Measurements from ENCODE around the gene SH2D1A. TPM values are rescaled to one million over a fixed set of nuclear protein-coding genes. Genes with fewer than 3 reads are reported as not detected.

SH2D1A gene
- total RNA-seq, 1 experiment from 2014 or later, result not detected

DNA sequence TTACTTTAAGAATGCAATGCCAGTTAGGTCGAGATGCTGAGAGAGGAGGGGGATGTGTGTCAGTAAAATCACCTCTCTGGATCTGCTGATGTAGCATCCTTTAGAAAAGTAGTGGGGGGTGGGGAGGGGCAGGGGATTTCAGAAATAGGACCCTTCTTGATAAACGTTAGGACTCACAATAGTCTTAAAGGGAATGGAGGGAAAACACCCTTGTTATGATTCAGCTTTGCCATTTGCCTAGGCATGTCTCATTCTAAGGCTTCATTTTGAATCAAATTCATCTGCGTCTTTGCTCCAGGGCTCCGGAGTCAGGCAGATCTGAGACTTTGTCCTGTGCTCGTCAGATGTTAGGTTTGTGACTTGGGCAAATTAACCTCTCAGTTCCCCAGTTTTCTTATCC is 879 bp downstream of the SH2D1A start:
- DNase-seq (ENCODE audit: low read depth), result no peak
- in situ Hi-C loops (cut with HindIII; ENCODE audit: low pct_unique_long_range_greater_than_20kb, low sequenced_read_pairs), result no loop called here

DNA sequence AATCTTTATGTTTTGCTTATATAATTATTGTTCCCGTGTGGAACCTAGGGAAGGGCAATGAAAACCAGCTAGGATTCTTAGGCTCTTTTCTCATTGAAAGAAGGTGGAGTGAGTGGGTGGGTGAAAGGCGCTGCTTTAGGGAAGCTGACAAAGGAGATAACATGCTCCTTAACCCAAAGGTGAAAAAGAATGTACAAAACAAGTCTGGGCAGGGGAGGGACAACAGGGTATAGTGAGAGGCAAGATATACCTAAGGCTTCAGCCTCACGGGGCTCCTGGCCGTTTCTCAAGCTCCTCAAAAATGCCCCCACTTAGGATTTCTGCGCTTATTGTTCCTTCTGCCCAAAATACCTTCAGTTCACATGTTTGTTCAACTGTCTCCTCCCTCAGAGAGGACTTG is 1.8 kb downstream of the SH2D1A start:
- in situ Hi-C loops (cut with HindIII; ENCODE audit: low pct_unique_long_range_greater_than_20kb, low sequenced_read_pairs), result no loop called here
- DNase-seq (ENCODE audit: low read depth), result no peak

DNA sequence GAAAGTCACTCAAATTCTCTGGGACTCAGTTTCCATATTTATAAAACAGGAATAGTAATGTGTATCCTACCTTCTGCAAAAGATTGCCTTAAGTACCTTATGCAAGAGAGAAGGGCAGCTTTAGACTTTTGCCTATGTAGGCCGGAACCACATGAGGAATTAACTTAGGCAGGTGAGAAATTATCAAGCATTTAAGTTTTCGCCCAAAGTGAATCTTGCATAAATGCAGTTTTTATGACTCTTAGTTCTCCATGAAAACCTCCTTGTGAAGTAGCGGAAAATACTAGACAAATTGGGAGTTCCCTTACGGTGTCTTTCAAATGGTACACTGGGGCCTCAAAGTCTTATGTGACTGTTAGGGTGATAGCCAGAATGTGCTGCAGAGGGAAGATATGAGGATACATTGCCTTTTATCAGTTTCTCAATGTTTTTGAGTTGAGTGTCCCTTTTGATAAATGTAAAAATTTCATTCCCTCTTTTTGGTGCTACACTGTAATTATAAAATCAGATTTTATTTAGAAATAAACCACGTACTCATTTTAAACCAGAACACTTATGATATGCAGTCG is 2.6 kb downstream of the SH2D1A start:
- no peak for DNase-seq (ENCODE audit: low read depth)
- in situ Hi-C loops (cut with HindIII; ENCODE audit: low pct_unique_long_range_greater_than_20kb, low sequenced_read_pairs), result no loop called here

GRCh38 chrX:124354648-124355047 is 8.3 kb downstream of the SH2D1A start:
- DNase-seq (ENCODE audit: low read depth), result no peak
- in situ Hi-C loops (cut with HindIII; ENCODE audit: low pct_unique_long_range_greater_than_20kb, low sequenced_read_pairs), result no loop called here

DNA sequence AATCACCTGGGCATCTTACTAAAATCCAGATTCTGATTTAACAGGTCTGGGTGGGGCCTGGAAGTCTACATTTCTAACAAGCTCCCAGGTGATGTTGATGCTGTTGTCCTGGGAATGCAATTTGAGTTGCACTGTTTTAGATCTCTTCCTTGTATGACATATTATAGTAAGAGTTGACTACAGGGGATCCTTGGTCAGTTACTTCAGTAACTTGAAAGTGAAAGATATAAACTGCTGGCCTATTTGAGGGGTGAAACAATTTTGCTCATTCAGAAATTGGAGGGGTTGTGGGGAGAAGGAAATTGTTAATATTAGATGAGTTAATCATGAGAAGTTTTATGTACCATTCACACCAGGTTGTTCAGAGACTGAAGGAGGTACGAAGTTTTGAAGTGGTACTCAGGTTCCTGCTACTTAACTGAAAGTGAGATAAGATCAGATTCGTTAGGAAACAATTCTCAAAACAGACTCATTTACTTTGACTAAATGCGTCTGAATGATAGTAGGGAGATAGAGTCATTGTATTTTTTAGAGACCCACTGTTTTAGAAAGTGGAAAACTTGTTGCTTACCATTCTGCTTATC is 12.5 kb downstream of the SH2D1A start:
- in situ Hi-C loops (cut with HindIII; ENCODE audit: low pct_unique_long_range_greater_than_20kb, low sequenced_read_pairs), result no loop called here
- no peak for DNase-seq (ENCODE audit: low read depth)

DNA sequence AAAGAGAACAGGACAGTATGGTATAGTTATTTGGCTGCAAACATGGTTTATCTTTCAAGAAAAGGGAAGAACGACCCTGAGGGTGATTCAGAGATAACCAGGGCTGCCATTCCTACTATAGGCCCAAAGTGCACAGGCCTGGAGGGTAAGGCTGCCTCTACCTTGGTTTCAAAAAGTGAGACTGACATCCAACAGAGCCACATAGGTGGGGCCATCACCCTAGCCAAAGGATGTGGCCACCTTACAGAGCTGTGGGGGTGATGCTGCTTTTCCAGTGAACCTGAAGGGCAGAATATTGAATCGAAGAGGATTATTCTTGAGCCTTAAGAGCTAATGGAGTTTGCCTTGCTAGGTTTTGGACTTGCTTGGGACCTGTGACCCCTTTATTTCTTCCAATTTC is 15.7 kb downstream of the SH2D1A start:
- no peak for DNase-seq (ENCODE audit: low read depth)
- in situ Hi-C loops (cut with HindIII; ENCODE audit: low pct_unique_long_range_greater_than_20kb, low sequenced_read_pairs), result no loop called here

GRCh38 chrX:124362761-124363160 is 16.4 kb downstream of the SH2D1A start:
- no peak for DNase-seq (ENCODE audit: low read depth)
- in situ Hi-C loops (cut with HindIII; ENCODE audit: low pct_unique_long_range_greater_than_20kb, low sequenced_read_pairs), result no loop called here

DNA sequence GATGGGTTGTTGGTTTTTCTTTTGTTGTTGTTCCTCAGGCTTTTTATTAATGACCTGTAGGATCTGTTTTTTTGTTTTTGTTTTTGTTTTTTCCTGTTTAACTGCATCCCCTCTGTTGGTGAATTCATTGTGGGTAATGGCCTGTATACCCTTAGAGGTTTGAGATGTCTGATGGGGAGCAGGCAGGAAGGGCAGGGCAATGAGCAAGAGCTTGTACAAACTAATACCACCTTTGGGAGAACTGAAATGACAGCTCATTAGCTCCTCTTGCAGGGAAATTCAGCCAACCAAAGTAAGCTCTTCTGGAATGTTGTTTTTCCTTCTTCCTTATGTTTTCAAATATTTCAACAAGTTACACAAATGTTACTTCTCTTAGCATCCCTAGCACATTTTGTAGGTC is 23.4 kb downstream of the SH2D1A start:
- no peak for DNase-seq (ENCODE audit: low read depth)
- in situ Hi-C loops (cut with HindIII; ENCODE audit: low pct_unique_long_range_greater_than_20kb, low sequenced_read_pairs), result no loop called here

GRCh38 chrX:124373348-124373747 is 27.0 kb downstream of the SH2D1A start:
- no peak for DNase-seq (ENCODE audit: low read depth)
- in situ Hi-C loops (cut with HindIII; ENCODE audit: low pct_unique_long_range_greater_than_20kb, low sequenced_read_pairs), result no loop called here

DNA sequence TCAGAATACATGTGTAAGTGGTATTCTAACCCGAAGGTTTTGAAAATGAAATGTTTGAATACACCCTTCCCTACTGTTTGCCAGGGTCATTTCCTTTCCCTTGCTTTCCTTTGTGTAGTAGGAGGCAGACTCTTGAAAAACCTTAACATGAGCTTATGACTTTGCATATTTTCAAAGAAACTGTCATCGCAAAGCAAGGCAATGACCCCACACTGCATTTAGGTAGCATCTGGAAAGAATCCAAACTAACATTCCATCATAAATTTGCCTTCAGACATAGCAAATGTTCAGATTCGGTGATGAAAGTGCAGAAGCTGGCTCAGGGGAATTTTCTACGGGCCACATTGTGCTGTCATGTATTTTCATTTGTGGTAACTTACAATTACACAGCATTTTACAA is 32.3 kb downstream of the SH2D1A start:
- in situ Hi-C loops (cut with HindIII; ENCODE audit: low pct_unique_long_range_greater_than_20kb, low sequenced_read_pairs), result no loop called here

GRCh38 chrX:124383354-124383753 is 37.0 kb downstream of the SH2D1A start:
- in situ Hi-C loops (cut with HindIII; ENCODE audit: low pct_unique_long_range_greater_than_20kb, low sequenced_read_pairs), result no loop called here
- DNase-seq (ENCODE audit: low read depth), result no peak

More for the DNA sequence above, 32.3 kb downstream of the SH2D1A start:
- peak; percentile 36 for DNase-seq (ENCODE audit: low read depth)

GRCh38 chrX:124386401-124386800 is 40.0 kb downstream of the SH2D1A start:
- in situ Hi-C loops (cut with HindIII; ENCODE audit: low pct_unique_long_range_greater_than_20kb, low sequenced_read_pairs), result no loop called here
- DNase-seq (ENCODE audit: low read depth), result no peak

DNA sequence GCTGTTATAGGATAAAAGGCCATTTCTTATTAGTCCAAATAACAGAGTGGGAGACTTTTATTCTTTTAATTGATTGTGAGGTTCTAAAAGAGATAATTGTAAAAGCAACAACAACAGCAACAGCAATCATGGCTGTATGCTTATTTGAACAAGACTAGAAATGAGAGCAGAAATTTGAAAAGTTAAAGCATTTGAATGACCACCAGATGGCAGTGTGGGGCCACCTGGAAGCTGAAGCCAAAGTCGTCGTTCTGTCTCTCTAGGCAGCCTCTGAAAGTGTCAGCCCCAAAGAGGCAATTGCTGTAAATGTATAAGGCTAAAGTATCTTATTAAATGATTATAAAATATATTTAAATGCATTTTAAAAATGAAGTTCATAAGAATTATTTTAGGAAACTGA is 42.2 kb downstream of the SH2D1A start:
- in situ Hi-C loops (cut with HindIII; ENCODE audit: low pct_unique_long_range_greater_than_20kb, low sequenced_read_pairs), result no loop called here
- DNase-seq (ENCODE audit: low read depth), result peak; percentile 12

DNA sequence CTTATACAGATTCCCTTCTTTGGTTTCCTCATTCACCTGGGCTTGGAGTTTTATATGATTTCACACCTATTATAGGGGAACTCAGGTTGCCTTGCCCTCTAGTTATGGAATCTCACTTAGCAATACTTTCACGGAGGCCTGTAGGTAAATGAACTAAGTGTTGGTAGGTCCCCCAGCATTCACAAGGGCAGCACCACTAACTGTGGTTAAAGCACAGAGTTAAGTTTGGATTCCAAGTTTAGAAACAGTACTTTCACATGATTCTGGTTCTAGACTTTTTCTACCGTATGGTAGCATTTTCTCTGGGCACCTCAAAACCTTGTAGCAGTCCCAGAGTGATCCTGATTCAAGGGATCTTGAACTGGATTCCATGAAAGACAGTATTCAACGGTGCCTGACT is 46.4 kb downstream of the SH2D1A start:
- in situ Hi-C loops (cut with HindIII; ENCODE audit: low pct_unique_long_range_greater_than_20kb, low sequenced_read_pairs), result no loop called here
- DNase-seq (ENCODE audit: low read depth), result no peak

GRCh38 chrX:124393238-124393637 is 46.9 kb downstream of the SH2D1A start:
- no peak for DNase-seq (ENCODE audit: low read depth)
- in situ Hi-C loops (cut with HindIII; ENCODE audit: low pct_unique_long_range_greater_than_20kb, low sequenced_read_pairs), result no loop called here

DNA sequence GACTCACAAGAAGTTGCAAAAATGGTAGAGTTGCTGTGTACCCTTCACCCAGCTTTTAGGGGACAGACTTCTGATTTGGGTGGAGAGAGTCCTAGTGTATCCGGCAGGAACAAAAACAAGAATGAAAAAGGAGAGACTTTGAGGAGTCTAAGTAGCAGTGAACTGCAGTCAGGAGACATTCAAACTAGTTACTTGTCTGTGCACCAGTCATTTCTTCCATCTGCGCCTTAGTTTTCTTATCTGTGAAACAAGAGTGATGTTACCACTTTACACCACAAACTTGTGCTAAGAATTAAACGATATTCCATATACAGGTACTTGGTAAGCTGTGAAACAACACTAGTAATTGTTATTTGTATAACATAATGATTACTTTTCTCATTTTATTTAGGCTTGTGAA is 47.3 kb downstream of the SH2D1A start:
- no peak for DNase-seq (ENCODE audit: low read depth)
- in situ Hi-C loops (cut with HindIII; ENCODE audit: low pct_unique_long_range_greater_than_20kb, low sequenced_read_pairs), result no loop called here

- DNase-seq (ENCODE audit: low read depth), result no peak
- in situ Hi-C loops (cut with HindIII; ENCODE audit: low pct_unique_long_range_greater_than_20kb, low sequenced_read_pairs), result no loop called here
Observed at GRCh38 chrX:124395145-124395880, 49.0 kb downstream of the SH2D1A start.

DNA sequence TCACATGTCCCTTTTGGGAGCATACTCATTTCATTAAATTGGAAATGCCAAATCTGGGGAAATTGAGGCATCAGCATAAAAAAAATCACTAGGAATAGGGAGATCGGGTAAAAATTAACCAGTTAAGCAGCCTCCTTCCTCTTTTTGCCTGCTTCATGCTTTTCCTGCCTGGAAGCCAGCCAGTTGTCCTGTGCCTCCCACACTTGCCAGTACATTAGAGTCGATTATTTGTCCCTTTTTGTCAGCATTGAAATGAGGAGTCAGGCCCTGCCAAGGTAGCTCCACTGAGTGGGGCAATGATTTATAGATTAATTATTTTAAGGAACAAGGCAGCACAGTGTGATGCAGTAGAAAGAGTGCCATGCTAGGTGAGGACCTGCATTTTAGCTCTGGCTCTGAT is 55.3 kb downstream of the SH2D1A start:
- no peak for DNase-seq (ENCODE audit: low read depth)
- in situ Hi-C loops (cut with HindIII; ENCODE audit: low pct_unique_long_range_greater_than_20kb, low sequenced_read_pairs), result no loop called here

- in situ Hi-C loops (cut with HindIII; ENCODE audit: low pct_unique_long_range_greater_than_20kb, low sequenced_read_pairs), result no loop called here
- no peak for DNase-seq (ENCODE audit: low read depth)
Observed at GRCh38 chrX:124405868-124406267, 59.5 kb downstream of the SH2D1A start.

All from Caki2 (cell line).